Measurements from ENCODE around the gene SLC47A2.

SLC47A2 gene

DNA sequence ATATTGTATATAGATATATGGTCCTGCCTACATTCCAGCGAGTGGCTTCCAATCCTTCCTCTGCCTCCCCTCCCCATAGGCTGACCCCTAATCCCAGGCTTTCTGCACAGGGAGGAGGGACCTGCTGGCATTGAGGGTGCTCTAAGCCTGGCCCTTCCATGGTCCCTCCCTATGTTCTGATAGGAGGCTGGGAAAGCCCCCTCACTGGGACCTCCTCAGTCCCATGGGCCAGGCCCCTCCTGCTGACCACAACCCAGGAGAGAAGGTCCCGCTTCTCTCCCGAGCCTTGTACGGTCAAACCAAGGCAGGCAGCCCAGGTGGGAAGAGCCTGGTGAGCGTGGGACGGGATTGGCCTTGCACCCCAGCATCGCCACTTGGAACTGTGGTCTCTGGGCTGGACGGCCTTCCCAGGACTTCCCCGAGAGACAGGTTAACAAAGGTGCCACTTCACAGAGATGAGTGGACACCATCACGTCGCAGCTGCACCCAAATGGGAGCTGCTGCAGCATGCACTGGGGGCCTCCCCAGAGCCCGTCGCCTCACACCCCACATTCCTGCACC is 30.9 kb upstream of the SLC47A2 start:
- DNase-seq: no peak

DNA sequence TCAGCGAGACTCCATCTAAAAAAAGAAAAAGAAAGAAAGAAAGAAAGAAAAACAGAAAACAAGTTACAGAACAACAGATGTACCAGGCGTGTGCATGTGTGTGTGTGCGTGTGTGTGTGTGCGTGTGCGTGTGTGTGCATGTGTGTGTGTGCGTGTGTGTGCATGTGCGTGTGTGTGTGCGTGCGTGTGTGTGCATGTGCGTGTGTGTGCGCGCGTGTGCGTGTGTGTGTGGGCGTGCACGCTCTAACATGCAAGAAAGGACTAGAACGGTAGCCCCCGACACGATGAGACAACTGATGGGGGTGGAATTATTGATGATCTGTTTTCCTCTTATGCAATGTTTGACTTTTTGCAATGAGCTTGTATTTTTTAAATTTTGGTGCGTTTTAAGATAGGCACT is 30.1 kb upstream of the SLC47A2 start:
- no peak for DNase-seq

DNA sequence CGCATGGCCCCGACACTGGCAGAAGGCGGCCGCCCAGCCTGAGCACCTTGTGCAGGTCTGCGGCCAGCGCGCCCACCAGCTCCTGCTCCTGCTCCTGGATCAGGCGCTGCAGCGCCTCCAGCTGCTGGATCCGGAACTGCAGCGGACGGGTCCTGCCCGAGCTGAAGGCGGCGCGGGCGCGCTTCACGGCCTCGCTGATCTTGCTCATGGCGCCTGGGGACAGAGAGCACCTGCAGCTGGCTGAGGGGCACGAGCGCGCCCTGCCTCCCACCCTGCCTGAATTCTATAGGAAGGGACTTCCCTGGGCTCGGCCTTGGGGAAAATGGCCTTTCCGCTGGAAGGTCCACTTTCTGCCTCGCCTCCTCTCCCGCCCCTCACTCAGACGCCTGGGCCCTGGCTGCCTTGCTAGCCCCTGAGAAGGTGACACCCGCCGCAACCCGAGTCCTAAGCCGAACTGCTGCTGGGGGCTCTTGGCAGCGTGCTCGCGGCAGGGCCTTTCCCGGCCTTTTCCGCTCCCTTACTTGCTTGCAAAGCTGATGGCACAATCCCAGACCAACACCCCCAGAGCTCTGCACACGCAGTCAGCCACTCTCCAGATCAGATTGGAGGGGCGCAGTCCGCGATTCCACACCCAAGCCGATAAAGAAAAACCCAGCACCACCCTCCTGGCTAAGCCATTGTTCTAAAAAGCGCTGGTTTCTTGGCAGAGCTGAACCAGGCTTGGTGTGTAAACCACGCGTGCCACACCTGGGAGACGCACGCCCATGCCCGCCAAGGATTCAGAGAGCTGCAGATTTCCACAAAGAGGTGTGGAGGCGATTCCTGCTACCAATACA is 28.8 kb upstream of the SLC47A2 start:
- DNase-seq: peak; percentile 90

DNA sequence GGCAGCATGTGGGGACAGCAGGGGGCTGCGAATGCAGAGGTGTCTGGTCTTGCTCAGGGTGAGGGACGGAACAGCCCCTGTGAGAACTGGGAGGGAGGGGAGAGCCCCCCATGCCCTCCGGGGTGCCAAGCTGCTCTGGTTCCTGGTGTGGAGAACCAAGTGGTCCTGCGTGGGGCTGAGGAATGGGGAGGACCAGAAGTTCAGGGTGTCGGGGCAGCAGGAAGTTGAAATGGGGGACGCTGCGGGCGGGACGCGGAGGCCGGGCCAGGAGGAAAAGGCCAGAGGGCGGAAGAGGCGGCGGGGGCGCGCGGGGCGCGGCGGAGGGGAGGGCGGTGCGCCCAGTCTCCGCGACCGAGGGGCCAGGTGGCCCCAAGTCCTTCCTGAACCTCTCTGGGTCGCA is 28.1 kb upstream of the SLC47A2 start:
- DNase-seq: no peak

DNA sequence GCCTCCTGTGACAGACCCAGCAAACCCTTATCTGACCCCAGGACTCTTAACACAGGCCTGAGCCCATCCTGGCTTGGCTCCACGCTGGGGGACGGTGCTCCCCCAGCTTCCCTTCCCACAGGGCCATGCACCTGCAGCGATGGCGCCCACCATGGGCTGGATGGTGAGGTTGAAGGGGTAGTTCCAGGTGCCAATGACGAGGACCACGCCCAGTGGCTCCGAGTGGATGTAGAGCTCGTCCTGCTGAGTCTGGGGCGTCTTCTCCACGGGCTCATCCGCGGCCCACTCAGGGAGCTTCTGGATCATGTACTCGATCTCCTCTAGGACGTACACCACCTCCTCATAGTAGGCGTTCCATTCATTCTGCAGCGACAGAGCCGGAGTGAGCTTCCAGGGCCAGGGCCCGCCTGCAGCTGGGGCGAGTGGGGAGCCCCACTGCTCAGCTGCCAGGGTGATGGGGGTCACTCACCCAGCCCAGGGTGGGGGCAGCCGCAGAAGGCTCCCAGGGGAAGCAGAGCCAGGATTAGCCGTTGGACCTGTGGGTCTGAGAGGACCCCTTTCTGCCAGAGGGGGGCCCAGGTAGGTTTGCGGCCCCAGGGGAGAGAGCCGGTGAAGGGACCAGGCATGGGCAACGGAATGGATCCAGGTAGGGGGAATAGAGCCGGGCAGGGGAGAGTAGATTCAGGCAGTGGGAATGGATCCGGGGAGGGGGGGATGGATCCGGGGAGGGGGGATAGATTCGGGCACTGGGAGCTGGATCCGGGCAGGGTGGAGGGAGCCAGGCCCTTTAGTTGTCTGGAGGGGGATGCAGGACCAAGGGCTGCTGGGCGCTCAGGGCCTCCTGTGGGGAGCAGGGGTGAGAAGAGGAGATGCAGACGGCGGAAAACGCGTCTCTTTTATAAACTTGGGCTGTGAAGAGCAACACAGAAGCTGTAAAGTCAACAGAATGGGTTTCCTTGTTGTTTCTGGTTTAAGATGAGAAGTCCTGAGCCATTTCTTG is 27.0 kb upstream of the SLC47A2 start:
- DNase-seq: no peak

DNA sequence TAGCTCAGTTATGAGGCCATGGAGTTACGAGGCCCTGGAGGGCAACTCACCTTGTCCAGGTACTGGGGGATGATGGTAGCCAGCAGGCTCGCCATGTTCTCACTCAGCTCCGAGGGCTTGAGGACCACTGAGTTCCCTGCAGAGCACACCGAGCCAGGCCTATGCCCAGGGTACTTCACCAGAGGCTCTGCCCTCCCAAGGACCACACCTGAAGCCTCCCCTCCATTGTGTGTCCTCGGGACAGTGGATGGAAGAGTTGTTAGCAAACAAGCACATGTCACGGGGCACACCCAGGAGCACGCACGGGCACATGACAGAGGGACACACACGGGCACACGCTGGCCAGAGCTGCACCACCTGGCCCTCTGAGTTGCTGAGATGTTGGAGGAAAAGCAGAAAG is 26.1 kb upstream of the SLC47A2 start:
- DNase-seq: no peak

DNA sequence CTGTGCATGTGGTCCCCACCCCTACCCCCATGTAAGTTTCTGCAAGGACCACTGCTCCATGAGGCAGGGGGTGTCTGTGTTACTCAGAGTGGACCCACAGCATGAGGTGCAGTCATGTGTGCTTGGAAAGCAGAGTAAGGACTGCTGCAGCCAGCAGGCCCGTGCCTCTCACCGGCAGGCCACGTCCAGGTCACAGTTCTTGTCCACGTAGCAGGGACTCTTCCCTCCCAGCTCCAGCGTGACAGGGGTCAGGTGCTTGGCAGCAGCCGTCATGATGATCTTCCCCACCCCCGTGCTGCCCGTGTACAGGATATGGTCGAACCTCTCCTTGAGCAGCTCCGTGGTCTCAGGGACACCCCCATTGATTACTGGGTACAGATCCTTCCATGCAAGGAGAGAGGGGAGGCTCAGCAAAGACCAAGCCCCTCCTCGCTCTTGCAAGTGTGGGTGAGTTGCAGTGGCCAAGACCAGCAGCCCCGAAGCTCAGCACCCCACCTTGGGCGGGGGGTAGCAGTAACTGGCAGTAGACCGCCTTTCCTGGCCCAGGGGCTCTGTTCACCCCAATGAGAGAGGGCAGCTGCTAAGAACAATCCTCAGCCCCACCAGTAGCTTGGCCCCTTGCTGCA is 25.6 kb upstream of the SLC47A2 start:
- no peak for DNase-seq

DNA sequence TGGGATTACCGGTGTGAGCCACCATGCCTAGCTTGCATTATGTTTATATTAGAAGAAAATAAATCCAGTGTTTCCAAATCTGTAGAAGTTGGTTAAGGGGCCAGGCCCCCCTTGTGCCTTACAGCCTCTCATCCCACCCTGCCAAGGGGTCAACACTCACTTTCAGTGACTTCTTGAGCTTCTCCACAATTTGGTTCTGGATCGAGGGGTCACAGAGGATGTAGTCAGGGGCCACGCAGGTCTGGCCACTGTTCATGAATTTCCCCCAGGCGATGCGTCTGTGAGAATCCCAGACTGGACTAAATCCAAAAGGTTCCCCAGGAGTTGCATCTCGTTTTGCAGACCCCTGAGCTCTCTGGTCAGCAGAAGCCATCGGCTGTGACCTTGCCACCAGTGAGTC is 24.5 kb upstream of the SLC47A2 start:
- DNase-seq: no peak

DNA sequence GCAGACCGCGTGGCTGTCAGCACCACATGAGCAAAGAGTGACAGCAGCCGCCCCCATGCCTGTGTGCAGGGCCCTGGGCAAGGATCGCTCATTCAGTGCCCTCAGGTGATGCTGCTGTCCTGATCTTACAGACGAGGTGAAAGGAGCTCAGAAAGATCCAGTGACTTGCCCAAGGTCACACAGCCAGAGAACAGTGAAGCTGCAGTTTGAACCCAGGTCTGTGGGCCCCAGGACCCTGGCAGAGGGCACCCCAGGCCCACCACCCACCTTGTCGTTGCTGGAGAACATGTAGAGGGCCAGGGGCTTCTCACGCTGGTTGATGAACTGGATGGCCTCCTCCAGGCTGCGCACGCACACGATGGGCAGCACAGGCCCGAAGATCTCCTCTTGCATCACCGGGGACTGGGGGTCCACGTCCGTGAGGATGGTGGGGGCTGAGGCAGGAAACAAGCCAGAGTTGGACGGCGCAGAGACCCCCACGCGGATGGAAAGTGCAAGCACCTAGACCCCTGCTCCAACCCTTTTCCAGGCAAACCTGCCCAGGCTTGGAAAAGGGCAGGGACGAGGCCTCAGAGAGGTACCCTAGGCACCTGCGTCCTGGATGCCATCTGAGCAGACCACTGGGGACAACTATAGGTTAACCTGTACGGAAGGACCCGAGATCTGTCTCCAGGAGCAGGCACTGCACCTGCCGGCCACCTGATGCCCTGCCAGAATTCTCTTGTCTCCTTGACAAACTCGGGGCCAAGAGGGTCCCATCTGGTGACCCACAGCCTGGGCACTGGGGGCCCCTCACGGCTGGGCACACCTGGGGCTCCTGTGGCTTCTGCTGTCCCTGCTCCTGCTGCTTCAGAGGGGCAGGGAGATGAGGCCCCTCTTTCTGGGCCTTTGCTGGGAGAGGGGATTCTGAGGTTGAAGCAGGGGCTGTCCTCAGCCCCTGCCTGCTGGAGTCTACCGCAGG is 23.1 kb upstream of the SLC47A2 start:
- no peak for DNase-seq

DNA sequence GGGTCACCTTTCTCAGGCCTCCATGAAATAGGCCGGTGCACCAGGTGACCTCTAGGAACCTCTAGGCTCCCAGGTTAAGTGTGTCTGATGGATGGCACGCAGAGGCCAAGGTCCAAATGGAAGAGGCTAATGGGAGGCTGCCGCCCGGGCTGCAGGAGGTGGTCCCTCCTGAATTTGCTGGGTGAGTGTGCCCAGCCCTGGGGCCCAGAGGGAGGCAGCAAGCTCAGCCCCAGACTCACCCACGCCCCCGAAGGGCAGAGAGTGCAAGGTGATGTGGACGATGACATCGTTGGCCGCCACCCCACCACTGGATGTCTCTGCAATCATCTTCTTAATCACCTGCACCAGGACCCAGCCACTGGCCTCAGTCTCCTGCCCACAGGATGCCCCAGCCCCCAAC is 22.4 kb upstream of the SLC47A2 start:
- no peak for DNase-seq

DNA sequence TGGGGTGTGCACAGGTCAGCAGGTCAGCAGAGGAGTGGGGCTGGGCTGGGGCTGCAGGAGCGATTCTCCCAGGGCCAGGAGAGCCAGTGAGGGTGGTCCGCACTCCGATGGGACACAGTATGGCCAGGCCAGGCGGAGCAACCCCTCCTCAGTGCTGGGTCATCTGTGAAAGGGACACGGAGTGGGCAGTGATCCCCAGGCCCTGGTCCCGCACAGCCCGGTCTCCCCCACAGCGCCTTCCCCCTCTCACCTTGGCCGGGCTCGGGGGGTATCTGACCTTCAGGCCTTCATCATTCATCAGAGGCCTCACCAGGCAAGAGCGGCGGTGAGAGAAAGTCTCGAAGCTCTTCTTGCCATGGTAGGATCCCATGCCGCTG is 21.7 kb upstream of the SLC47A2 start:
- DNase-seq: no peak

DNA sequence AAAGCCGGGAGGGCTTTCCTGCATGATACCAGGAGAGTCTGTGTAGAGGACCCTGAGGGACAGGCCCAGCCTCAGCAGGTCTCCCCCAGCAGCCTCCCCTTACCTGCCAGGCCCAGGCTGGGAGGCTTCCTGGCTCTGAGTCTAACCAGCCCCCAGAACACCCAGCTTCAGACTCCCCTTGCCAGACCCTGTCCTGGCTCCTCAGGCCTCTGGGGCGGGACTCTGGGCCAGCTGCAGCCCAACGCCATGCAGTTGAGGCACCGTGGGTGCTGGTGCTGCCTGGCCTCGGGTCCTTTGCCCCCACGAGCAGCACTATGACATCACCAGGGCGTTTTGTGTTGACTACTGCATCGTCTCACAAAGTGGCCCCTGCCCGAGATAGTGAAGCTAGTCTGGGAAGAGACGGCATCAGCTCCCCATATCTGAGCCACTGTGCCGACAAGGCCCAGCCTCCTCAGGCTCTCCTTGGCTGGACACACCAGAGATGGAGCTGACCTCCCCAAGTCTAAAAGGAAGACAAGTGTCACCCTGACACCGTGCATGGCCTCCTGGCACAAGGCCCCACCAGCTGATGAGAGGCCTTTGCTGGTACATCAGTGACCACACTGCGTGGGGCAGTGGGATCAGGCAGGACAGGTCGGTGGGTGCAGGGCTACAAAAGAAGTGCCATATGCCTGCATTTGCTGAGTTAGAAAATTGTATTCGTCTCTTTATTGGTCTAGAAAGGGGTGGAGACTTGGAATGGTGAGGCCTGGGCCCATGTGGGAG is 21.1 kb upstream of the SLC47A2 start:
- DNase-seq: no peak

DNA sequence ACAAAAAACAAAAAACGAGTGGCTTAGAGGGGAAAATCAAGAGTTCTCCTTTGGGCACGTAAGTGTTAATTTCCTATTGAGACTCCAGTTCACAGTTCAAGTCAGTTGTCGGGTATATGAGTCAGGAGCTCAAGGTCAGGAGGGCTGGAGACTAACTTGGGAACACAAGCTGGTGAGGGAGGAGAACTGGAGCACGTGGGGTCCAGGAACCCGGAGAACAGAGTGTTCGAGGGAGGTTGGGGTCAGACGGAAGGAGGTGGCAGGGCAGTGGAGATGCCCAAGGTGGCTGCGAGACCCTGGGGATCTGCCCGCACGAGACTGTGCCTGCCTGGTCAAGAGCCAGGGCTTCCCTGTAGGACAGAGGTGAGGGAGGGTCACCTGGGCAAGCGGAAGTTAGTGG is 19.7 kb upstream of the SLC47A2 start:
- no peak for DNase-seq

DNA sequence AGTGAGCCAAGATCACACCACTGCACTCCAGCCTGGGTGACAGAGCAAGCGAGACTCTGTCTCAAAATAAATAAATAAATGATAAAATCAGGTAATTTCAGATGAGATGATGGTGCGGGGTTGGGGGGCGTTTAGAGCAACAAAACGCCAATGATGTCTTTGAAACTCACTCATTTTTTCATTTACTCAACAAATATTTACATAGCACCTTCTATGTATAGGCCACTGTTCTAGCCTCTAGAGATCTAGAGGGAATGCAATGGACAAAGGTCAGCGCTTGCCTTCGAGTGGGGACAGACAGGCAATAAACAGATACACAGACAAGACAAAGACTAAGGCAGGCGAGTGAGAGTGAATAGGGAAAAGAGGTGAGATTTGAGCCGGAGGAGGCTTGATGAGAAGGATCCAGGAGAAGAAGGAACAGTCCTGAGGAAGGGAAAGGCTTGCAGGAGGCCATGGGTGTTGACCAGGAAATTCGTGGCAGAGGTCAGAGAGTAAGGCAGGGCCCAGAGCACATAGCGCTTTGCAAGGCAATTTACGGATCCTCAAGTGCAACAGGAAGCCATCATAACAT is 17.7 kb upstream of the SLC47A2 start:
- no peak for DNase-seq

DNA sequence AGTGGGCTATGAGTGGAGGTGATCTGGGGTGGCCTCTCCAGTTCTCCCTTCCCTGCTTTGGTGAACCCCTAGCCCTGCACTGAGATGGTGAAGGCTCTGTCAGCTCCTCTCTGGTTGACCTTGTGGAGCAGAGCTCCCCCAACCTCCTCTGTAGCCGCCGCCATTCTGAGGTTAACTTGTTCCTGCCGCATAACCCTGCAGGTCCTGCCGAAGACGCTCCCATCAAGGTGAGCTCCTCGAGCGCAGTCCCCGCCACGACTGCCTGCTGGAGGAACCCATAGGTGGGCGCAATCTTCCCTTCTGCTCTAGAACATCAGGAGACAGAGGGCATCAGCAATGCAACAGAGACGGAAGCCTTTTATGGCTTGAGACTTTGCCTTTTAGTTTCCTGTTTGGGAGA is 15.2 kb upstream of the SLC47A2 start:
- DNase-seq: no peak

DNA sequence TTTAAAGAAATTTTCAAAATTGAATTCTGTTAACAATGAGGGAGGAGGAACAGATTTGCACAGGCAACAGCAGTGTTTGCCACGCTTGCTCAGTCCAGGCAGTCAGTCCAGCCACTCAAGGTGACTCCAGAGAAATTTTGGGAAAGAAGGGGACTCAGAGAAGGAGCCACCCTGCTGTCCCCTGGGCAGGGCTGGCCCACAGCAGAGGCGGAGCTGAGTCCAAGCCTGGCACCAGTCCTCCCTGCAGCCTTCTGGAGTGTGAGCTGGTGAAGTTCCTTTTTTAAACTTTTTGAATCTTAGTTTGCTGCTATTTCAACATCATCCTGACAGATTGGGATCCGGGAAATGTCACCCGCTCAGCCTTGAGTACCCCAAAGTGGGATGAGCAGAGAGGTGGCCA is 14.5 kb upstream of the SLC47A2 start:
- no peak for DNase-seq

DNA sequence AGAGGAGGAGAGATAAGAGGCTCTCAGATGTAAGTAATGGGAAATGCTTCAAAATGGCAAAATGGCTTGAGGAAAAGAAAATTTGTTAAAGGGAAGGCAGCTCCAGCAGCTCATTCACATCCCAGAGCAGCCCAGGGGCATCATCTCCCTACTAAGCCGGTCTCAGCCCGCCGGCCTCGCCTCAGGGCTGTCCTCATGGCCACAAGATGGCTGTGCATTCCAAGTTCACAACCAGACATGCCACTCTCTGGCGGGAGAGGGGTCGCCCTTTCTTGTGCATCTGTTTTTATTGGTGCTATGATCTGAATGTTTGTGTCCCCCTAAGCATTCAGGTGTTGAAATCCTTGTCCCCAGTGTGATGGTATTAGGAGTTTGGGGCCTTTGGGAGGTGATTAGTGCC is 13.5 kb upstream of the SLC47A2 start:
- DNase-seq: no peak

DNA sequence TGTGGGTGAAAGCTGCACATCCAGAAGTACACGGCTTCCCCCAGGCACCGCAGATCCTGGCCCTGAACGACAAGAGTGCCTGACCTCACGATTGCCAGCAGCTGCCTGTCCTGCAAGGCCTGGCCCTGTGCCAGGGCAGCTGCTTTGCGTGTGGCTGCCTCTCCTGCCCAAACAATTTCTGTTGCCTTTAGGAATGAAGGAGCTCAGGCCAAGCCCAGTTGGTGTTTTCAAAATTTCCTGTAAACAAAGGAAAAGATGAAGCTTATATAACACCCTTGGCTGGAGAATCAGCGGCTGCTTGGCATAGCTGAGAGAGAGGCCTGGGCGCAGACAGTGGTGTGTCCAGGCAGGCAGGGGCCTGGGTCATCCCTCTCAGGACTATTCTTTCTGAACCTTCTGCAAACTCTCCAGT is 11.7 kb upstream of the SLC47A2 start:
- DNase-seq: peak; percentile 81

DNA sequence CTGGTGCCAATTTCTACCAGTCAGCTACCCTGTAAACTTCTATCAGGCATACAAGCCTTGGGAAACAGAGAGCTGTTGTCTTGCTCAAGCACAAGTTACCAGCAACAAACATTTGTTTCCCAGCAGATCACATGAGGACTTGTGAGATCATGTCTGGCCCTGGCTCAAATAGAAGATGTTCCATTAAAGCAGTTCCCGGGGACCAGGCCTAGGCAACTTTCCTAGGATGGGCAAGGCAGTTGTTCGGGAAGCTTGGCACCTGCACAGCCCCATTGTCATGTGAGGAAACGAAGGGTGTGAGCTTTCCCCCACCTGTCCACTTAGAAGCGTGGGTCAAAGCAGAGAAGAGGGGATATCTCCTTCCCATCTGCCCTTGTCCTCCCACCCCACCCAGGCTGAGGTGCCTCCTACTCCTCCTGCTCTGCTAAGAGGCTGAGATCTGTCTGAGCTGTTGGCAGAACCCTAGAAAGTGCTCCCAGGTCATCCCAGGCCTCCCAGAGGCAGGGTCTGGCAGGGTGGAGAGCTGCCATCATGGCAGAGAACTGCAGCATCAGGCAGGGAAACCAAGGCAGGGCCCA is 11.2 kb upstream of the SLC47A2 start:
- peak; percentile 67 for DNase-seq

DNA sequence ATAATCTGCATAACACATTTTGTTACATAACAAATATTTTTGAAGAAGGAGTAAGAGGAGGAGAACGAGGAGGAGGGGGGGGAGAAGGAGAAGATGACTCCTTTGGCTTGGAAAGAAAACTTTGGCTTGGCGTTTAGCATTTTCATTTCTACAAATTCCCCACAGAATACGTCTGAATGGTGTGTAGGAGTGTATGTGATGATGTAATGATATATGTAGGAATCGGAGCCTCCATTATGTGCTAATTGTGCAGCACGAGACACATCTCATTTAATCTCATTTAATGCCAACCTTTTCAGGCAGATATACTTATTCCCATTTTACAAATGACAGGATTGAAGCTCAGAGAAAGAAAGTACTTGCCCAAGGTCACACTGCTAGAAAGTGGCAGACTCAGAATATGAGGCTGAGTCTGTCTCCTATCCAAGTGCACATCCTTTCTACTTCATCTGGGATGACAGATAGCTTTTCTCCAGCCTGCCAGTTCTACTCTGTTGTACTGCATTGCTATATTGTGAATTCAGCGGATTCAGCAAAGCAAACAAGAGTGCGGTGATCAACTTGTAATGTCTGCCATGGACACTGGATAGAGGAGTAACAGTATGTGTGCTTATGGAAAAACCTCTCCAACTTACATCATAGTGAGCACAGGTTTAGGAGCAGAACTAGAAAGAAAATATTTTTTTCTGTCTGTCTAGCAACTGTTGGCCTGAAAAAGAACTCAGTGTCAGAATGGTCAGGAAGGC is 10.4 kb upstream of the SLC47A2 start:
- no peak for DNase-seq

All from right forelimb (tissue), 1 donor.